M059J (cell line): Measurements from ENCODE around the gene COG2. TPM values are rescaled to one million over a fixed set of nuclear protein-coding genes. Genes with fewer than 3 reads are reported as not detected.
"Not testable (repeated sequence)": the region's sequence is repeated elsewhere in the genome, so short reads cannot be mapped to it uniquely, and the experiment has no call there.

ENCODE experiments used
- DNase-seq: peaks from one replicate; pipeline ENCODE4 v3.0.0-alpha.2; 2012; ENCODE audit warnings: low read depth
- total RNA-seq: library from RNA; depleted of rRNA; stranded (reverse); fragments of >200 nt; shearing (Covaris generic); gene quantifications from 2 replicates; pipeline ENCODE4 v1.2.3, GENCODE V29; 2014

The COG2 gene
- total RNA-seq, 1 experiment from 2014 or later: 23.2 TPM

- no peak for DNase-seq
Measured at GRCh38 chr1:230679192-230679591, 36.9 kb downstream of the COG2 start.

DNA sequence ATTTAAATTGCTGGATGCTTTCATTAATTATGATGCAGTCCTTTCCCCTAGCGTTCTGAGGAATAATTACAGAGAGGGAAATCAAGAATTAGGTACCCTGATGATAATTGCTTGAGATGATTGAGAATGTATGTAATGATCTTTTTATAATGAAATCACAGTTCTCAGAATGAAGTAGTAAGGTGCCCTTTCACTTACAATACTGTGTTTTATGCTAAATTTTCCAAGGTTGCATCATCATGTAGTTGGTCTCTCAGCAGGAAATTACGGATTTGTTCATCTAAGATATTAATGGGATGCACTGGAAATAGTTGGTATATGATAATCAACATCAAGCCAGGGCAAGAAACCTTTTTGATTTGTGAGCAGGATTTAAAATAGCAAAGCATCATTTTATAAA, 37.5 kb downstream of the COG2 start:
- no peak for DNase-seq

GRCh38 chr1:230680300-230681025, 38.2 kb downstream of the COG2 start:
- DNase-seq: no peak

GRCh38 chr1:230681599-230681998, 39.3 kb downstream of the COG2 start:
- peak; percentile 91 for DNase-seq

- DNase-seq: peak; percentile 74
Measured at GRCh38 chr1:230682274-230682673, 40.0 kb downstream of the COG2 start.

GRCh38 chr1:230682882-230683610, 40.8 kb downstream of the COG2 start:
- peak; percentile 80 for DNase-seq

GRCh38 chr1:230684146-230684545, 41.9 kb downstream of the COG2 start:
- DNase-seq: no peak

DNA sequence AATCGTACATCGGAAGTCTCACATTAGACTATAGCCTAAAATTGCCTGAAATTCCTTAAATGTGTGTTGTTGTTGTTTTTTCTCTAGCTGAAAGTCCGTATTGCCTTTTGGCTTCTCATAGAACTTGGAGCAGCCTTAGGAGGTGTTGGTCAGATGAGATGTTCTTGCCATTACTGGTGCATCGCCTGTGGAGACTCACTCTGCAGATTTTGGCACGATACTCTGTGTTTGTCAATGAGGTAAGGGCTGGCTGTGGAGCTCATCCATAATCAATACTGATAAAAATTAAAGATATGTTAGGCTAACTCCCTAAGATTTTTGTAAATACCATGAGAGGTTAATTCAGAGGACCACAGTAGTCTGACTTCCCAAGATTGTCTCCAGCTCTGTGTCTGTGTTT, 42.7 kb downstream of the COG2 start:
- no peak for DNase-seq

- no peak for DNase-seq
Measured at GRCh38 chr1:230686747-230687146, 44.5 kb downstream of the COG2 start.

DNA sequence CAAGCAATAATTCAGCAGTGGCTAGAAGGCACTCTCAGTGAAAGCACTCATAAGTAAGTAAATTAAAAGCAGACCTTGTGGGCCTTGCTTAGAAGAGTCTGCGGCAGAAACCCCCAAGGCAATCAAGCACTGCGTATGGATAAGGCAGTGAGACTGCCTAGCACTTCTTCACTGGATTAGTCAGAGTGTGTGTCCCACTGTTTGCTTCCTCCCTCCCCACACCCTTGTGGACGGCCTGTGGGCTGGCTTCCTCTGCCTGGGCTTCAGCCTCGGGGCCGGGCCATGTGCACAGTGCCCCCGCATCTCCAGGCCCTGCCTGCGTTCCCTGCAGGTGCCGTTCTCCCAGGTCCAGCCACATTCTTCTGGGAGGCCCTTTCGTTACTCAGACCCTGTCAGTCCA, 47.8 kb downstream of the COG2 start:
- DNase-seq: no peak

GRCh38 chr1:230691615-230692014, 49.3 kb downstream of the COG2 start:
- DNase-seq: no peak

DNA sequence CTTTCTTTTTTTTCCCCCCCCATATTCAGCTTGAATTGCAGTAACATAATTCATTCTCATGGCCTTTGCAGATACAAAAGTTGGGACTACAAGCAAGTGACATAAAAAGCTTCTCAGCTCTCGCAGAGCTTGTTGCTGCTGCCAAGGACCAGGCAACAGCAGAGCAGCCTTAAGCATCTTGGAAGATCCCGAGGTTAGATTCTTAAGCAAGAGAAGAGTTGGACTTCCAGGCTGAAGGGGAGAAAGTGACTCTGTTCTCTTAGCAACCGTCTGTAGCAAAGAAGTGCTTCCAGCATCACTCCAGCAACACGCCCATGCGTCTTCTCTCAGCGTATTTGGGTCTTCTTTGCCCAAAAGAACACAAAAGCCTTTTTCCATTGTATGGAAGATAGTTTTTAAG, 50.9 kb downstream of the COG2 start:
- no peak for DNase-seq

DNA sequence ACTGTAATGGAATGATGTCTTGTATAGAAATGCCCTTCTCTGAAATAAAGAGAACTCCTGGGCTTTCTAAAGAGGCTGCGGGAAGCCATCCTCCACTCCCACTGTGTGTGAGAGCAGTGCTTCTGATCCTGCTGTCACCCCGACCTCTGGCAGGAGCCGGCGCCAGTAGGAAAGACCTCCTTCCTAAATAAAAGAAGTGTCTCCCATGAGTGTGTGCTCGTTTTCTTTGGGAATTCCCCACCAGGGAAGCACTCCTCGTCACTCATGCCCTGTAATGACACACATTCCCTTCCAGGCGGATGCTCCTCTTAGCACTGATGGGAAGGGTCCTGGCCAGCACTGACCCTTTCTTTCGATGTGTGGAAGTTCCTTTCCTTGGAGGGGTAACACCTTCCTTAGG, 51.5 kb downstream of the COG2 start:
- no peak for DNase-seq

GRCh38 chr1:230694464-230694863, 52.2 kb downstream of the COG2 start:
- DNase-seq: no peak

GRCh38 chr1:230694991-230695390, 52.7 kb downstream of the COG2 start:
- DNase-seq: no peak

DNA sequence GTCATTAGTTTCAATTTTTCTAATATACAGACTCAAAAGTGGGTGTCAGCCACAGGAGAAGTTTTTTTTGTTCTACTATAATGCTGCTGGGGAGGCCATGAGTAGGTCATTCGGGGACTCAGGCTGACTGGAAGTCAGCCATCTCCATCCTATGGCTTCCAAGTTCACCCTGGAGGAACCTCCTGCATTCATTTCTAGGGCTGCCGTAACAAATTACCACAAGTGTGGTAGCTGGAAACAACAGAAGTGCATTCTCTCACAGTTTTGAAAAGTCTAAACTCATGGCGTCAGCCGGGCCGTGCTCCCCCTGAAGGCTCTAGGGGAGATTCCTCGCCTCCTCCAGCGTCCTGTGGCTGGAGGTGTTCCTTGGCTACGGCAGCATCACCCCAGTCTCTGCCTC, 53.9 kb downstream of the COG2 start:
- DNase-seq: no peak

DNA sequence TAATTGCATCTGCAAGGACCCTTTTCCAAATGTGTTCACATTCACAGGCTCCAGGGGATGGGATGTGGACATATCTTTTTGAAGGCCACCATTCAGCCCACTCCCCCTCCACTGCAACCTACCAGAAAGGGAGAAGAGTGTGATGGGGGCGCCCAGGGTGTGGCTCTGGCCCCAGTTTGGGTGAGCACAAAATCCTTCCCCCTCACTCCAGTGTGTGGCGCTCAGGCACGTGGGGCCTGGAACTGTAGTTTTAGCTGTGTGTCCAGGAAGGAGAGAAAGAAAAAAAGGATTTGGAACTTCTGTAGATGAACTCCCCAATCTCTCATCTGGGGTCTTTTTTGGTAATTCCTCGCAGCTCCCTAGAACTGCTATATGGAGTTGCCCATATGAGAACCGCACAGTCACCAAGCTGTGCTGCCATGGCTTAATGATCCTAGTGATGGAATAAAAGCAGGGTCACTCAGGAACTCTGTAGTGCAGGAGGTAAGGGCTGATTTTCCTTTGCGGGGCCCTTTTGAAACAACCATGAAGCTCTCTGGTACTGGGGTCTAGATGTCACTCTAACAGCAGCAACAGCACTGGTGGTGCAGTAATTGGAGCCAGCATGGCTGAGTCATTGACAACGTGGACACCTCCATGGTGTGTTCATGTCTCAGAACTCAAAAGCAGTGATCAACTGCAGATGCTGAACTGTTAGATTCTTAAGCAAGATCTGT, 54.6 kb downstream of the COG2 start:
- DNase-seq: no peak

DNA sequence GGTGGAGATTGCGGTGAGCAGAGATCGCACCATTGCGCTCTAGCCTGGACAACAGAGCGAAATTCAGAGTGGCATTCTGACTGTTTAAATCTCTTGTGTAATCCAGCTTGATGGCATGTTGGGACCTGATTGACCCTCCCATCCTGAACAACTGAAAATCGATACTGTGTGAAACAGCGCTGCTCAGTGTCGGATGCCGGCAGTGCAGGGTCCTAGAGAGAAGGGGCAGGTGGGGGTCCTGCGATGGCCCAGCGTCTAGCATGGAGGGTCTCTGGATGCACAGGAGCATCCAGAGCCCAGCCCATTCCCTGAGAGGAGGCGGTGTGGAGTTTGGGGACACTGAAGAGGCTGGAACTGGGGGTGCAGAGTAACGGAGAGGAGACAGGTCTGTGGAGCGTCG, 55.8 kb downstream of the COG2 start:
- no peak for DNase-seq

GRCh38 chr1:230698964-230699363, 56.7 kb downstream of the COG2 start:
- not testable (repeated sequence) for DNase-seq

GRCh38 chr1:230699716-230700115, 57.4 kb downstream of the COG2 start:
- DNase-seq: no peak

- DNase-seq: no peak
Measured at GRCh38 chr1:230700132-230700531, 57.9 kb downstream of the COG2 start.

DNA sequence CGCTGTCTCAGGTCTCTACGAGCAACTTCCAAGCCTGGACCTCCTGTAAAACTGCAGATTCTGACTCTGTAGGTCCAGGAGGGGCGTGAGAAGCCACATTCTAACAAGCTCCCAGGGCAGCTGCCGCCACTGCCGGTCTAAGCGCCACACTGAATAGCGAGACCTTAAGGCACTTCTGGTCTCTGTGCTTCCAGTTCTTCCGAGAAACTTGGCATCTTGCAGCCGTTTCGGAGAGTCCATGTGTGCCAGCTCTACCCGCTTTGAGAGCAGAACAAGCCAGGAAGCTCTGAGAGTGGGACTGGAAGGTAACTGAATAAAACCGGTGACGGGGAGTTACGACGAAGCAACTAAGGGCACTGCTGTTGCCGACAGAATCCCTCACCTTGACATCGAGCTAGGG, 59.2 kb downstream of the COG2 start:
- no peak for DNase-seq
